ENCODE measurements around the gene PLPPR4. TPM values are rescaled to one million over a fixed set of nuclear protein-coding genes. Genes with fewer than 3 reads are reported as not detected.

PLPPR4 gene
- total and polyA plus RNA-seq, 12 donors = 0.12 to 0.97 (median 0.36) TPM

DNA sequence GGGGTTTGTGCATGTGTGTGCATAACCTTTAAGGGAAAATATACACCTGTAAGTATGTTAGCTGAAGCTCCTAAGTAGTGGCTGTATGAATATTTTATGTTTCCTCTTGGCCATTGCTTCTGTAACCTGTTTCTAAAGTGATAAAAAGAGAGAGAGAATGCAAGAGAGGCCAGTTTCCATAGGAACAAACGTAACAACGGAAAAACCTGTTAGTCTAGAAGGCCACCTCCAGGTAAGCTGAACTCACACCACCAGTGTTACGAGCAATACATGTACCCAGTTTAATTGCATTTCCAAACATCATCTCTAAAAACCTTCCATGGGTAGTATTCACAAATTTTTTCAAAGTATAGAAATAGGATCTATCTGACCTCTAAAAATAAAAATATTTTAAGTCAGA lies 63.1 kb downstream of the PLPPR4 start:
- H3K4me1 ChIP-seq = peaks cover 0 to 4% (median 0%) of the 10 kb centered on the region in 9 donors
- no peaks in the 10 kb centered on the region for H3K9me3 ChIP-seq
- TF ChIP-seq, protein P1, sequence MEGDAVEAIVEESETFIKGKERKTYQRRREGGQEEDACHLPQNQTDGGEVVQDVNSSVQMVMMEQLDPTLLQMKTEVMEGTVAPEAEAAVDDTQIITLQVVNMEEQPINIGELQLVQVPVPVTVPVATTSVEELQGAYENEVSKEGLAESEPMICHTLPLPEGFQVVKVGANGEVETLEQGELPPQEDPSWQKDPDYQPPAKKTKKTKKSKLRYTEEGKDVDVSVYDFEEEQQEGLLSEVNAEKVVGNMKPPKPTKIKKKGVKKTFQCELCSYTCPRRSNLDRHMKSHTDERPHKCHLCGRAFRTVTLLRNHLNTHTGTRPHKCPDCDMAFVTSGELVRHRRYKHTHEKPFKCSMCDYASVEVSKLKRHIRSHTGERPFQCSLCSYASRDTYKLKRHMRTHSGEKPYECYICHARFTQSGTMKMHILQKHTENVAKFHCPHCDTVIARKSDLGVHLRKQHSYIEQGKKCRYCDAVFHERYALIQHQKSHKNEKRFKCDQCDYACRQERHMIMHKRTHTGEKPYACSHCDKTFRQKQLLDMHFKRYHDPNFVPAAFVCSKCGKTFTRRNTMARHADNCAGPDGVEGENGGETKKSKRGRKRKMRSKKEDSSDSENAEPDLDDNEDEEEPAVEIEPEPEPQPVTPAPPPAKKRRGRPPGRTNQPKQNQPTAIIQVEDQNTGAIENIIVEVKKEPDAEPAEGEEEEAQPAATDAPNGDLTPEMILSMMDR (IDR thresholded peaks at IDR 0.05) = no peak
- H3K4me3 ChIP-seq = no peak overlapping the region
- 89 to 95% methylated on average over 3 of the region's 3 CpGs for WGBS, 2 donors
- intact Hi-C loops (cut with DNase I) = loop anchor here in 1 of 10 donors (2.0 kb wide), 1 partner anchor 51 kb away; no protein-coding TSS in a partner anchor
- no peaks in the 10 kb centered on the region for H3K27me3 ChIP-seq
- DNase-seq = no peak
- ATAC-seq = no peak
- no peak overlapping the region for H3K27ac ChIP-seq
- no peaks in the 10 kb centered on the region for H3K36me3 ChIP-seq

DNA sequence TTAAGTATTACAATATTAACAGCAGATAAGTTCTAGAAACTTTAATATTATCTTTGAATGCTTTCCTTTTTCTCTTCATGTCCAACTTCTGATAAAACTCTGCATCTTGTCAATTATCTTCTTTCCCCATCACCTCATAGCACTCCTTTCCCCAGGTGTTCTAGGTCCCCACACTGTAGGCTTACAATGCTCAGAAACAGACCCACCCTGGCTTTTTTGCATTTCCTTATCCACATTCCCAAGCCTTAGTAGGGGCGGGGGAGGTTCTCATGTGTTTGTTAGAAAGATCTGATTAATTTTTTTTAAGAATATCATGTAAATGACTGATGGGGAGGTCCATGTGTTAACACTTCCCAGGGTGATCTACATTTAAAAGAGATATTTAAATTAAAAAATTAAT lies 63.9 kb downstream of the PLPPR4 start:
- ATAC-seq (no peak), DNase-seq (no peak)
- Histone ChIP-seq H3K4me3 (no peak overlapping the region), H3K27ac (no peak overlapping the region), H3K4me1 (peaks cover 0 to 4% (median 0%) of the 10 kb centered on the region in 9 donors), H3K9me3 (no peaks in the 10 kb centered on the region), H3K27me3 (no peaks in the 10 kb centered on the region), H3K36me3 (no peaks in the 10 kb centered on the region)
- intact Hi-C loops (cut with DNase I) = no loop called here
- TF ChIP-seq, protein P1 (IDR thresholded peaks at IDR 0.05) = no peak
- 79 to 80% methylated on average over 1 of the region's 1 CpG for WGBS, 2 donors

DNA sequence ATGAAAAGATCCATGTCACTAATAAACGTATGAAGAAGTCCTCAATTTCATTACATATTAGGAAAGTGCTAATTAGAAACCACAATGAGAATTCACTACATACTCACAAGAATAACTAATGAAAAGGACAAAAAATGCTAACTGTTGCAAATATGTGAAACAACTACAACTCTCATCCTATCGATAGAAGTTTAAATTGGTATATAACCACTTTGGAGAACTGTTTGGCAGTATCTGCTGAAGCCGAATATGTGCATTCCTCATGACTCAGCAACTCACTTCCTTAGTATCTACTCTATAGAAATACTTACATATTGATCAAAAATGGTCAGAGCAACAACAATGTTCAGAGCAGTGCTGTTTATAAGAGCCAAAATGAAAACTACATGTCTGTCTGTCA lies 66.8 kb downstream of the PLPPR4 start:
- ATAC-seq (no peak), DNase-seq (no peak)
- WGBS, 2 donors = 55 to 77% methylated on average over 3 of the region's 3 CpGs

DNA sequence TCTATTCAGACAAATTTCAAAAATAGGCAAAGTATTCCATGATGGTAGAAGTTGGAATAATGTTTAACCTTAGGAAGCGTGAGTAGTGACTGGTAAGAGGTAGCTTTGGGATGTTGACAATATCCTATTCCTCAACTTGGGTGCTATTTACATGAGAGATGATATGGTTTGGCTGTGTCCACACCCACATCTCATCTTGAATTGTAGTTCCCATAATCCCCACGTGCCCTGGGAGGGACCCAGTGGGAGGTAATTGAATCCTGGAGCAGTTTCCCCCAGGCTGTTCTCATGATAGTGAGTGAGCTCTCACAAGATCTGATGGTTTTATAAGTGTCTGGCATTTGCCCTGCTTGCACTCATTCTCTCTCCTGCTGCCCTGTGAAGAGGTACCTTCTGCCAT lies 67.3 kb downstream of the PLPPR4 start:
- intact Hi-C loops (cut with DNase I) = no loop called here
- 70 to 73% methylated on average over 2 of the region's 2 CpGs for WGBS, 2 donors
- no peaks in the 10 kb centered on the region for H3K9me3 ChIP-seq

More for the DNA sequence above, 66.8 kb downstream of the PLPPR4 start:
- no peaks in the 10 kb centered on the region for H3K27me3 ChIP-seq
- intact Hi-C loops (cut with DNase I) = no loop called here
- H3K4me1 ChIP-seq = peaks cover 0 to 4% (median 0%) of the 10 kb centered on the region in 9 donors
- H3K27ac ChIP-seq = no peak overlapping the region
- H3K9me3 ChIP-seq = no peaks in the 10 kb centered on the region
- no peak overlapping the region for H3K4me3 ChIP-seq
- H3K36me3 ChIP-seq = no peaks in the 10 kb centered on the region
- TF ChIP-seq, protein P1 (IDR thresholded peaks at IDR 0.05) = no peak

More for the DNA sequence above, 67.3 kb downstream of the PLPPR4 start:
- Histone ChIP-seq H3K4me1 (peaks cover 0 to under 1% (median 0%) of the 10 kb centered on the region in 9 donors), H3K4me3 (no peak overlapping the region), H3K36me3 (no peaks in the 10 kb centered on the region), H3K27me3 (no peaks in the 10 kb centered on the region), H3K27ac (no peak overlapping the region)
- TF ChIP-seq, protein P1 (IDR thresholded peaks at IDR 0.05) = no peak
- no peak for ATAC-seq
- no peak for DNase-seq

Data from heart right ventricle (tissue), 16 donors.